Right lobe of liver (tissue), 6 donors: Measurements from ENCODE around the gene SRP9. TPM values are rescaled to one million over a fixed set of nuclear protein-coding genes. Genes with fewer than 3 reads are reported as not detected.
"Not testable (repeated sequence)": the region's sequence is repeated elsewhere in the genome, so short reads cannot be mapped to it uniquely, and the experiment has no call there.

ENCODE experiments used
- ATAC-seq, 4 donors: fragments of 200-7000 bp; cut with Tn5 transposase; one replicate each; pipeline ENCODE4 v1.9.1; 2020; ENCODE audit warnings: mild to moderate bottlenecking in 4 of 4, moderate library complexity in 4 of 4
- DNase-seq, 3 donors: peaks; one replicate each; pipeline ENCODE4 v3.0.0-alpha.2; 2020
- H3K27ac ChIP-seq, 3 donors: fragments of 200-600 bp; one replicate each; pipeline ENCODE4 v1.8.0; 2022
- H3K27me3 ChIP-seq, 2 donors: fragments of 200-600 bp; one replicate each; pipeline ENCODE4 v1.8.0; 2022
- H3K36me3 ChIP-seq, 4 donors: fragments of 200-600 bp; sonication (generic) in 1 of 4; one replicate each; pipeline versions ENCODE4 v1.5.1 to v1.8.0; 2017 to 2022; ENCODE audit warnings: control low read depth in 1 of 4
- H3K4me1 ChIP-seq, 4 donors: fragments of 200-600 bp; sonication (generic) in 1 of 4; one replicate each; pipeline versions ENCODE4 v1.5.1 to v1.8.0; 2017 to 2022; ENCODE audit warnings: control low read depth in 1 of 4
- H3K4me3 ChIP-seq, 3 donors: fragments of 200-600 bp; one replicate each; pipeline ENCODE4 v1.8.0; 2022
- H3K9me3 ChIP-seq, 4 donors: fragments of 200-600 bp; sonication (generic) in 1 of 4; one replicate each; pipeline versions ENCODE4 v1.5.1 to v1.8.0; 2017 to 2022; ENCODE audit warnings: control low read depth in 1 of 4
- CTCF ChIP-seq, 4 donors: fragments of 200-600 bp in 3 of 4; fragments of 450-650 bp in 1 of 4; IDR thresholded peaks; one replicate each; pipeline versions ENCODE4 v1.5.1 to v1.8.0; 2016 to 2022; ENCODE audit warnings: antibody characterized with exemption in 4 of 4, mild to moderate bottlenecking in 2 of 4
- POLR2A ChIP-seq: fragments of 450-650 bp; IDR thresholded peaks from one replicate; pipeline ENCODE4 v1.6.1; 2017; ENCODE audit warnings: antibody characterized with exemption, mild to moderate bottlenecking
- WGBS: methylation state at CpG from one replicate; pipeline ENCODE4 v1.1.6; 2018; ENCODE audit warnings: low coverage, low lambda C conversion rate; ENCODE audit not compliant: insufficient coverage; ENCODE audit errors: missing lambda C conversion rate; 5-methylcytosine and 5-hydroxymethylcytosine counted together
- intact Hi-C, 2 donors: fragments of 100-400 bp; cut with DNase I; formaldehyde crosslinking; loops; one replicate each; pipeline versions ENCODE4 v1.11.2 to v1.14.1; 2022
- total RNA-seq, 6 experiments: library from RNA; depleted of rRNA in 2 of 6; stranded (reverse); fragments of >200 nt in 2 of 6; fragmentation: NEBNext Ultra II Directional in 3 of 6; extraction: Animal tissue kit (Norgen Biotek cat#: 25700) in 3 of 6; gene quantifications; one replicate each; pipeline versions ENCODE4 v1.1.0 to v1.2.4, GENCODE V29; 2016 to 2023
- donor health status: DM: no; HTN: yes; CAD: no.
- donor health status: DM: no; HTN: no; CAD: no.
- donor health status: DM: no; HTN: no; CAD: no.
- donor health status: DM: no; HTN: yes; CAD: no.
- donor health status: DM: no; HTN: yes; CAD: no.

SRP9 gene
- total RNA-seq, 6 experiments from 2014 or later: 132 to 150 (median 141) TPM

DNA sequence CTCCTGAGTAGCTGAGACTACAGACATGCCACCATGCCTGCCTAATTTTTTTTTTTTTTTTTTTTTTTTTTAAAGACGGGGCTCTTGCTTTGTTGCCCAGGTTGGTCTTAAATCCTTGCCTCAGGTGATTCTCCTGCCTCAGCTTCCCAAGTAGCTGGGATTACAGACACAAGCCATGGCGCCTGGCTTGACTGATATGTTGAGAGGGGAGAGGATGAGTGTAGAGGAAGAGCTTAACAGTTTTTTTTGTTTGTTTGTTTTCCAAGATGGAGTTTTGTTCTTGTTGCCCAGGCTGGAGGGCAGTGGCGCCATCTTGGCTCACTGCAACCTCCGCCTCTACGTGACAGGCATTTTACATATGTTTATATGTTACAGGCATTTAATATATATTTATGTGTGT, 2.5 kb downstream of the SRP9 start:
- 92% methylated on average over 4 of the region's 5 CpGs for WGBS
- DNase-seq (no peak), ATAC-seq (no peak)
- intact Hi-C loops: no loop called here
- H3K4me1 ChIP-seq: peaks cover 0 to 34% (median 10%) of the 10 kb centered on the region in 4 donors
- no peaks in the 10 kb centered on the region for H3K27me3 ChIP-seq
- H3K4me3 ChIP-seq: no peak overlapping the region
- H3K36me3 ChIP-seq: peaks cover 0 to 19% (median 3%) of the 10 kb centered on the region in 4 donors
- no peak overlapping the region for H3K27ac ChIP-seq
- H3K9me3 ChIP-seq: no peaks in the 10 kb centered on the region
- no peak for TF ChIP-seq CTCF (IDR thresholded peaks at IDR 0.05)
- TF ChIP-seq POLR2A: no peak

GRCh38 chr1:225780630-225781029, 3.0 kb downstream of the SRP9 start:
- Histone ChIP-seq H3K4me3 (no peak overlapping the region), H3K27ac (no peak overlapping the region), H3K4me1 (peaks cover 0 to 34% (median 10%) of the 10 kb centered on the region in 4 donors), H3K27me3 (no peaks in the 10 kb centered on the region), H3K9me3 (no peaks in the 10 kb centered on the region), H3K36me3 (peaks cover 0 to 20% (median 5%) of the 10 kb centered on the region in 4 donors)
- ATAC-seq (no peak), DNase-seq (no peak)
- WGBS: 100% methylated on average over 1 of the region's 1 CpG
- no peak for TF ChIP-seq POLR2A
- no peak for TF ChIP-seq CTCF (IDR thresholded peaks at IDR 0.05)
- intact Hi-C loops: no loop called here

DNA sequence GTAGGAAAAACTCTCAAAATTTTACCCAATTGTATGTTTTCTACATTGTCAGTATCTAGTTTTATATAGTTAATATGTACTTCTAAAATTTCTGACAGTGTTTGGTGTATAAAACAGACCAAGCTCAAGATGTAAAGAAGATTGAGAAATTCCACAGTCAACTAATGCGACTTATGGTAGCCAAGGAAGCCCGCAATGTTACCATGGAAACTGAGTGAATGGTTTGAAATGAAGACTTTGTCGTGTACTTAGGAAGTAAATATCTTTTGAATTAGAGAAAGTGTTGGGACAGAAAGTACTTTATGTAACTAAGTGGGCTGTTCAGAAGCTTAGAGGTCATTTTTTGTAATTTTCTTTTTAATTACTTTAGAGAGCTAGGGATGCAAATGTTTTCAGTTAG, 11.5 kb downstream of the SRP9 start:
- H3K9me3 ChIP-seq, DNase-seq, H3K27me3 ChIP-seq, H3K27ac ChIP-seq, H3K4me3 ChIP-seq, intact Hi-C loops, ATAC-seq, H3K4me1 ChIP-seq: not testable (repeated sequence)
- WGBS: 90% methylated on average over 3 of the region's 3 CpGs
- H3K36me3 ChIP-seq: peaks cover 0 to 58% (median 31%) of the 10 kb centered on the region in 4 donors

DNA sequence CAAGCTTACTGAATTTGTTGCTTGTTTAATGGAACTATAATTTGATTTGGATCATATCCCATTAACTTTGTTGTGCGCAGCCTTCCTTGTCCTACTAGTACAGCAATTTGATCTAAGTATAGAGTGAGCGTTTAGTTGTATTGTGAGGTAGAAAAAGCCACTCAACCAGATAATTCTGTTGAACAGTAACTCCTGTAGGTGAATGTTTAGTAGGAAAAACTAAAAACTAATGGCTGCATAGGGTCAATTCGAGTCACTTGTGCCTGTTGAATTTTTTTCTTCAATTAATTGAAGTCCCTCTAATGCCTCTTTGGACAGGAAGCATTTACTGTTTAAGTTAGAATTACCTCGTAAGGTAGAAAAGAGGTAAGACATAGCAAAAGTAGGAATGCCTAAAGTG, 17.3 kb downstream of the SRP9 start:
- H3K27me3 ChIP-seq: no peaks in the 10 kb centered on the region
- no peaks in the 10 kb centered on the region for H3K4me1 ChIP-seq
- no peak for ATAC-seq
- H3K27ac ChIP-seq: no peak overlapping the region
- intact Hi-C loops: no loop called here
- H3K36me3 ChIP-seq: peaks cover 0 to 8% (median 7%) of the 10 kb centered on the region in 4 donors
- peaks cover 0 to 2% (median 0%) of the 10 kb centered on the region in 4 donors for H3K9me3 ChIP-seq
- H3K4me3 ChIP-seq: no peak overlapping the region
- 100% methylated on average over 4 of the region's 4 CpGs for WGBS
- DNase-seq: no peak
- no peak for TF ChIP-seq CTCF (IDR thresholded peaks at IDR 0.05)
- no peak for TF ChIP-seq POLR2A

GRCh38 chr1:225796097-225796496, 18.5 kb downstream of the SRP9 start:
- ATAC-seq, H3K9me3 ChIP-seq, intact Hi-C loops, H3K36me3 ChIP-seq, DNase-seq, H3K4me1 ChIP-seq, H3K27ac ChIP-seq, H3K27me3 ChIP-seq, H3K4me3 ChIP-seq: not testable (repeated sequence)
- WGBS: 98% methylated on average over 6 of the region's 18 CpGs

- H3K27me3 ChIP-seq, H3K4me1 ChIP-seq, H3K9me3 ChIP-seq, DNase-seq, H3K27ac ChIP-seq, H3K4me3 ChIP-seq, H3K36me3 ChIP-seq, intact Hi-C loops: not testable (repeated sequence)
- ATAC-seq: peak in 1 of 4 donors; percentile 39
- WGBS: 24% methylated on average over 3 of the region's 7 CpGs
These were observed 23.5 kb downstream of the SRP9 start for GRCh38 chr1:225801146-225801545.
